ENCODE results near the gene VPS8. TPM values are rescaled to one million over a fixed set of nuclear protein-coding genes. Genes with fewer than 3 reads are reported as not detected.

Gene VPS8
- total and polyA plus RNA-seq, 2 of the 8 experiments (the other 6 are each of a cell fraction or from before 2014, with no cell fraction given), result 13.0 to 41.0 TPM

GRCh38 chr3:185071287-185071800 is 259.4 kb downstream of the VPS8 start:
- FAIRE-seq (no peak), DNase-seq (ENCODE audit: low read depth in 1 of 2, low spot score in 2 of 2) (peak in 1 of 2 experiments; percentile 45)
- ChIA-PET POLR2A (ENCODE audit: partially characterized antibody) (no interaction called here), CTCF (ENCODE audit: partially characterized antibody) (interaction anchor here (0.7 to 10.4 kb wide), 29 partner anchors 7 to 255 kb away, joined by 3 to 97 read pairs (median 6); partner anchors contain the start of gene C3orf70)
- H3K18ac ChIP-seq (ENCODE audit: extremely low read depth, low read length), result no peak overlapping the region
- no peak overlapping the region for H3K4me2 ChIP-seq (ENCODE audit: insufficient read depth in 1 of 2, low read depth in 2 of 2, low read length in 2 of 2)
- H2AFZ ChIP-seq (ENCODE audit: low read length), result no peak overlapping the region
- no peak overlapping the region for H2BK12ac ChIP-seq (ENCODE audit: low read depth, low read length)
- no peaks in the 10 kb centered on the region for H3K23me2 ChIP-seq (ENCODE audit: low read depth, low read length)
- H3K9ac ChIP-seq (replicated peaks in 1 of 4; ENCODE audit: extremely low read depth in 1 of 4, low read depth in 3 of 4, low read length in 3 of 4), result no peak overlapping the region
- no peak for TF ChIP-seq POLR2A (IDR thresholded peaks at IDR 0.05; ENCODE audit: control extremely low read depth in 1 of 2, low read depth in 2 of 2, low read length in 2 of 2)
- peak; percentile 31 to 49; a peak in 3 of 4 replicates for TF ChIP-seq RAD21 (IDR thresholded peaks at IDR 0.05 in 1 of 2, conservative IDR thresholded peaks at IDR 0.05 in 1 of 2; ENCODE audit: low read depth in 2 of 2, low read length in 2 of 2)
- TF ChIP-seq TBP (IDR thresholded peaks at IDR 0.05; ENCODE audit: low read depth, low read length), result no peak
- no peak for TF ChIP-seq KDM4A (IDR thresholded peaks at IDR 0.05; ENCODE audit: low read depth, low read length, severe bottlenecking)
- TF ChIP-seq CEBPB (IDR thresholded peaks at IDR 0.05; ENCODE audit: low read depth, low read length), result no peak
- TF ChIP-seq BRCA1 (IDR thresholded peaks at IDR 0.05; ENCODE audit: low read depth, low read length), result no peak
- TF ChIP-seq NANOG (IDR thresholded peaks at IDR 0.05; ENCODE audit: insufficient read depth, low read depth, low read length, poor library complexity, severe bottlenecking), result no peak
- TF ChIP-seq SP2 (IDR thresholded peaks at IDR 0.05; ENCODE audit: low read length), result no peak
- TF ChIP-seq, protein P1, sequence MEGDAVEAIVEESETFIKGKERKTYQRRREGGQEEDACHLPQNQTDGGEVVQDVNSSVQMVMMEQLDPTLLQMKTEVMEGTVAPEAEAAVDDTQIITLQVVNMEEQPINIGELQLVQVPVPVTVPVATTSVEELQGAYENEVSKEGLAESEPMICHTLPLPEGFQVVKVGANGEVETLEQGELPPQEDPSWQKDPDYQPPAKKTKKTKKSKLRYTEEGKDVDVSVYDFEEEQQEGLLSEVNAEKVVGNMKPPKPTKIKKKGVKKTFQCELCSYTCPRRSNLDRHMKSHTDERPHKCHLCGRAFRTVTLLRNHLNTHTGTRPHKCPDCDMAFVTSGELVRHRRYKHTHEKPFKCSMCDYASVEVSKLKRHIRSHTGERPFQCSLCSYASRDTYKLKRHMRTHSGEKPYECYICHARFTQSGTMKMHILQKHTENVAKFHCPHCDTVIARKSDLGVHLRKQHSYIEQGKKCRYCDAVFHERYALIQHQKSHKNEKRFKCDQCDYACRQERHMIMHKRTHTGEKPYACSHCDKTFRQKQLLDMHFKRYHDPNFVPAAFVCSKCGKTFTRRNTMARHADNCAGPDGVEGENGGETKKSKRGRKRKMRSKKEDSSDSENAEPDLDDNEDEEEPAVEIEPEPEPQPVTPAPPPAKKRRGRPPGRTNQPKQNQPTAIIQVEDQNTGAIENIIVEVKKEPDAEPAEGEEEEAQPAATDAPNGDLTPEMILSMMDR (IDR thresholded peaks at IDR 0.05; ENCODE audit: control extremely low read depth in 1 of 3, insufficient read depth in 1 of 3, low read depth in 1 of 3, low read length in 3 of 3), result peak in 1 of 3 experiments; percentile 7; a peak in 1 of 4 replicates
- no peak overlapping the region for H3K56ac ChIP-seq (replicated peaks; ENCODE audit: insufficient read length, low read depth, low read length)
- H4K91ac ChIP-seq (replicated peaks; ENCODE audit: insufficient read length, low read length), result no peak overlapping the region
- H3K36me3 ChIP-seq (ENCODE audit: control insufficient read depth in 2 of 4, insufficient read depth in 4 of 4, low read length in 3 of 4), result no peaks in the 10 kb centered on the region
- H3K79me2 ChIP-seq (ENCODE audit: control insufficient read depth in 1 of 2, insufficient read depth in 2 of 2, low read length in 2 of 2), result no peaks in the 10 kb centered on the region
- H3K27ac ChIP-seq (ENCODE audit: low read depth, low read length), result no peak overlapping the region
- H2BK5ac ChIP-seq (ENCODE audit: low read depth, low read length), result no peak overlapping the region
- 83% methylated on average over 7 of the region's 7 CpGs; no CpG with 5 or more reads in 1 of the 2 experiments for WGBS, 2 experiments (ENCODE audit: extremely low coverage in 1 of 2, insufficient coverage in 1 of 2, insufficient read length in 1 of 2, insufficient replicate concordance in 2 of 2, low coverage in 1 of 2, low lambda C conversion rate in 2 of 2, missing lambda C conversion rate in 1 of 2)
- no peak overlapping the region for H2BK120ac ChIP-seq (replicated peaks; ENCODE audit: low read depth, low read length)
- no peak overlapping the region for H2BK20ac ChIP-seq (ENCODE audit: low read length)
- H3K27me3 ChIP-seq (replicated peaks in 1 of 4; ENCODE audit: control insufficient read depth in 3 of 4, extremely low read depth in 1 of 4, insufficient read depth in 3 of 4, low read length in 3 of 4), result no peaks in the 10 kb centered on the region; a peak in 2 of 7 replicates
- 0 out of 2 replicates have a peak overlapping the region, but pooled peaks have one; percentile 58 for H4K8ac ChIP-seq (ENCODE audit: extremely low read depth, insufficient read depth, low read length)
- H4K20me1 ChIP-seq (replicated peaks in 1 of 2; ENCODE audit: control insufficient read depth in 1 of 2, insufficient read depth in 2 of 2, low read length in 2 of 2), result no peaks in the 10 kb centered on the region
- H3K79me1 ChIP-seq (ENCODE audit: low read depth, low read length), result no peaks in the 10 kb centered on the region
- no peak overlapping the region for H3K4ac ChIP-seq (replicated peaks; ENCODE audit: insufficient read length, low read depth, low read length)
- H4K5ac ChIP-seq (ENCODE audit: insufficient read length, low read depth, low read length), result no peak overlapping the region
- H3K23ac ChIP-seq (ENCODE audit: insufficient read length), result no peak overlapping the region
- no peak overlapping the region for H3K4me3 ChIP-seq (ENCODE audit: extremely low read depth in 1 of 4, insufficient read depth in 2 of 4, low read depth in 3 of 4, low read length in 4 of 4)
- no peak overlapping the region for H3K14ac ChIP-seq (ENCODE audit: insufficient read length)
- no peaks in the 10 kb centered on the region for H3K9me3 ChIP-seq (ENCODE audit: insufficient read depth in 2 of 2, low read depth in 1 of 2, low read length in 1 of 2)
- peaks cover 0 to 12% (median 6%) of the 10 kb centered on the region in 4 experiments; a peak in 6 of 7 replicates for H3K4me1 ChIP-seq (replicated peaks in 1 of 4; ENCODE audit: control insufficient read depth in 3 of 4, insufficient read depth in 4 of 4, low read length in 3 of 4)
- no peak overlapping the region for H2AK5ac ChIP-seq (ENCODE audit: low read depth, low read length)
- H2BK15ac ChIP-seq (ENCODE audit: low read length), result no peak overlapping the region
